Measurements from ENCODE around the gene TMEM35B. TPM values are rescaled to one million over a fixed set of nuclear protein-coding genes. Genes with fewer than 3 reads are reported as not detected.
"Not testable (repeated sequence)": the region's sequence is repeated elsewhere in the genome, so short reads cannot be mapped to it uniquely, and the experiment has no call there.

Gene TMEM35B
- polyA plus RNA-seq, 1 experiment: 79.5 TPM

DNA sequence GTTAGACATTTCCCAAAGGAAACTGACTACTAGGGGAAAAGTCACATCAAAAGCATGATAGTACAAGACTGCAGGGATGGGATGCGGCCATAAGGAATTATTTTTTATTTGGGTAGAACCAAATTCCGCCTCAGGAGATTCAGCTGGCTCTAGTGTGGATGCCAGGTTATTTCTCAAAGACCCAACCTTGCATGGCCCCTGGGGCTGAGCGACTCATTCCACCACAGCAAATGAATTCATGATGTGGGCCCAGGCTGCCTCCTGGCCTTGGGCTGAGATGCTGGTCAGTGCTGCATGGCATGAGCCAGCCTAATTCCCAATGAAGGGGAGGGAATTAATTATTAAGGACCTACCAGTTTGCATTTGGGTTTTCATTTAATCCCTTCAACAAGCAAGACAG lies 11.8 kb downstream of the TMEM35B start:
- DNase-seq (ENCODE audit: low read depth): no peak
- CTCF ChIA-PET: interaction anchor here (2.0 kb wide), 1 partner anchor 11 kb away, joined by 6 read pairs; the partner anchor contains the start of gene TMEM35B
- no peaks in the 10 kb centered on the region; the same call in 1 of the 2 replicates for H3K27me3 ChIP-seq (ENCODE audit: control insufficient read depth, insufficient read depth, low read length)
- H3K36me3 ChIP-seq (ENCODE audit: control insufficient read depth, insufficient read depth, low read length): peaks cover 2% of the 10 kb centered on the region
- POLR2A ChIA-PET: no interaction called here
- H3K4me3 ChIP-seq (ENCODE audit: low read depth, low read length): no peak overlapping the region
- TF ChIP-seq, protein P1, sequence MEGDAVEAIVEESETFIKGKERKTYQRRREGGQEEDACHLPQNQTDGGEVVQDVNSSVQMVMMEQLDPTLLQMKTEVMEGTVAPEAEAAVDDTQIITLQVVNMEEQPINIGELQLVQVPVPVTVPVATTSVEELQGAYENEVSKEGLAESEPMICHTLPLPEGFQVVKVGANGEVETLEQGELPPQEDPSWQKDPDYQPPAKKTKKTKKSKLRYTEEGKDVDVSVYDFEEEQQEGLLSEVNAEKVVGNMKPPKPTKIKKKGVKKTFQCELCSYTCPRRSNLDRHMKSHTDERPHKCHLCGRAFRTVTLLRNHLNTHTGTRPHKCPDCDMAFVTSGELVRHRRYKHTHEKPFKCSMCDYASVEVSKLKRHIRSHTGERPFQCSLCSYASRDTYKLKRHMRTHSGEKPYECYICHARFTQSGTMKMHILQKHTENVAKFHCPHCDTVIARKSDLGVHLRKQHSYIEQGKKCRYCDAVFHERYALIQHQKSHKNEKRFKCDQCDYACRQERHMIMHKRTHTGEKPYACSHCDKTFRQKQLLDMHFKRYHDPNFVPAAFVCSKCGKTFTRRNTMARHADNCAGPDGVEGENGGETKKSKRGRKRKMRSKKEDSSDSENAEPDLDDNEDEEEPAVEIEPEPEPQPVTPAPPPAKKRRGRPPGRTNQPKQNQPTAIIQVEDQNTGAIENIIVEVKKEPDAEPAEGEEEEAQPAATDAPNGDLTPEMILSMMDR (IDR thresholded peaks at IDR 0.05; ENCODE audit: insufficient read depth, low read depth, low read length): no peak

DNA sequence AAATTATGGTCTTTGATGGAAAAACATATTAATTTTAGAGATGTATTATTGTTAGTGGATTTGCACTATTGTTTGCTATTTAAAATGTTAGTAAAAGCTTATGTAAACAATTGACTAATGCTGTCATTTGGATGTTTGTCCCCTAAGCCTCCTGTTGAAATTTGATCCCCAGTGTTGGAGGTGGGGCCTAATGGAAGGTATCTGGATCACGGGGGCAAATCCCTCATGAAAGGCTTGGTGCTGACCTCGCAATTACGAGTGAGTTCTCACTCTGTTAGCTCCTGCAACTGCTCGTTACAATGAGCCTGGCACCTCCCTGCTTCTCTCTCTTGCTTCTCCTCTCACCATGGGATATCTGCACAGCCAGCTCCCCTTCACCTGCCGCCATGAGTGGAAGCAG lies 14.3 kb downstream of the TMEM35B start:
- Histone ChIP-seq H3K27me3 (ENCODE audit: control insufficient read depth, insufficient read depth, low read length) (no peaks in the 10 kb centered on the region; the same call in 1 of the 2 replicates), H3K4me3 (ENCODE audit: low read depth, low read length) (no peak overlapping the region), H3K36me3 (ENCODE audit: control insufficient read depth, insufficient read depth, low read length) (no peaks in the 10 kb centered on the region; the same call in 1 of the 2 replicates)
- no peak for DNase-seq (ENCODE audit: low read depth)
- CTCF ChIA-PET: no interaction called here
- POLR2A ChIA-PET: no interaction called here
- TF ChIP-seq, protein P1 (IDR thresholded peaks at IDR 0.05; ENCODE audit: insufficient read depth, low read depth, low read length): no peak

DNA sequence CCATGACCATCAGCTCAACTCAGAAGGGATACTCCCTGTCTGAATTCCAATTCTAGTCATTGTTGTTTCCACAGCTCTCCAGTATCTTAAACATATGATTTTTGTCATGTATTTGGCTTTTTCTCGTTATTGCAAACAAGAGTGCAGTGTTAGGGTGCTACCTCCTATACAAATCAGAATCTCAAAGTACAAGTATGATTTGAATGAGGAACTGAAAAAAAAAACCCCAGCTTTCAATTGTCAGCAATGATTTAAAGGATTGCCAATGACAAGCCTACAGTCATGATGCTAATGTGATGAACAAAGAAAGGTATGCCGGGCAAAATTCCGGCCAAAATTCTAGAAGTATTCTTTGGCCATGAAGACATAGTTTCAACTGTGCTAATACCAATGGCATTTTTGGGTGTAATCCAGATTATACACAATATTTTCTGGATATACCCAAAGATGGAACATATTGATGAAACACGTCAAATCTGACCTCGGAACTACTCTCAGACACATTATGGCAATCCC lies 14.9 kb downstream of the TMEM35B start:
- Histone ChIP-seq H3K36me3 (ENCODE audit: control insufficient read depth, insufficient read depth, low read length) (no peaks in the 10 kb centered on the region), H3K27me3 (ENCODE audit: control insufficient read depth, insufficient read depth, low read length) (no peaks in the 10 kb centered on the region; the same call in 1 of the 2 replicates), H3K4me3 (ENCODE audit: low read depth, low read length) (no peak overlapping the region)
- no peak for DNase-seq (ENCODE audit: low read depth)
- CTCF ChIA-PET: interaction anchor here (0.5 kb wide), 1 partner anchor 20 kb away, joined by 4 read pairs; no protein-coding TSS in a partner anchor
- POLR2A ChIA-PET: no interaction called here
- TF ChIP-seq, protein P1 (IDR thresholded peaks at IDR 0.05; ENCODE audit: insufficient read depth, low read depth, low read length): no peak

DNA sequence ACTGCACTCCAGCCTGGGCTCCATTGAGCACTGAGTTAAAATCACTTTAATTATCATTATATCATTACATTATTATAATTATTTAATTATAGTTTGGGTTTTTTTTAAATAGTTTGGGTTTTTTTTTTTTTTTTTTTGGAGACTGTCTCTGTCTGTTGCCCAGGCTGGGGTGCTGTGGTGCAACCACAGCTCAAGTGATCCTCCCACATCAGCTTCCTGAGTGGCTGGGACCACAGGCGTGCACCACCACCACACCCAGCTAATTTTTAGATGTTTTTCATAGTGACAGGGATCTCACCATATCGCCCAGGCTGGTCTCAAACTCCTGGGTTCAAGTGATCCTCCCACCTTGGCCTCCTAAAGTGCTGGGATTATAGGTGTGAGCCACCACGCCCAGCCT lies 16.9 kb downstream of the TMEM35B start:
- H3K4me3 ChIP-seq (ENCODE audit: low read depth, low read length); CTCF ChIA-PET; H3K36me3 ChIP-seq (ENCODE audit: control insufficient read depth, insufficient read depth, low read length); DNase-seq (ENCODE audit: low read depth); H3K27me3 ChIP-seq (ENCODE audit: control insufficient read depth, insufficient read depth, low read length); POLR2A ChIA-PET: not testable (repeated sequence)

DNA sequence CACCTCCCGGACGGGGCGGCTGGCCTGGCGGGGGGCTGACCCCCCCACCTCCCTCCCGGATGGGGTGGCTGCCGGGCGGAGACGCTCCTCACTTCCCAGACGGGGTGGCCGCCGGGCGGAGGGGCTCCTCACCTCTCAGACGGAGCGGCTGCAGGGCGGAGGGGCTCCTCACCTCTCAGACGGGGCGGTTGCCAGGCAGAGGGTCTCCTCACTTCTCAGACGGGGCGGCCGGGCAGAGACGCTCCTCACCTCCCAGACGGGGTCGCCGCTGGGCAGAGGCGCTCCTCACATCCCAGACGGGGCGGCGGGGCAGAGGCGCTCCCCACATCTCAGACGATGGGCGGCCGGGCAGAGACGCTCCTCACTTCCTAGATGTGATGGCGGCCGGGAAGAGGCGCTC lies 17.5 kb downstream of the TMEM35B start:
- H3K36me3 ChIP-seq (ENCODE audit: control insufficient read depth, insufficient read depth, low read length); H3K27me3 ChIP-seq (ENCODE audit: control insufficient read depth, insufficient read depth, low read length); CTCF ChIA-PET; POLR2A ChIA-PET; DNase-seq (ENCODE audit: low read depth); H3K4me3 ChIP-seq (ENCODE audit: low read depth, low read length): not testable (repeated sequence)

DNA sequence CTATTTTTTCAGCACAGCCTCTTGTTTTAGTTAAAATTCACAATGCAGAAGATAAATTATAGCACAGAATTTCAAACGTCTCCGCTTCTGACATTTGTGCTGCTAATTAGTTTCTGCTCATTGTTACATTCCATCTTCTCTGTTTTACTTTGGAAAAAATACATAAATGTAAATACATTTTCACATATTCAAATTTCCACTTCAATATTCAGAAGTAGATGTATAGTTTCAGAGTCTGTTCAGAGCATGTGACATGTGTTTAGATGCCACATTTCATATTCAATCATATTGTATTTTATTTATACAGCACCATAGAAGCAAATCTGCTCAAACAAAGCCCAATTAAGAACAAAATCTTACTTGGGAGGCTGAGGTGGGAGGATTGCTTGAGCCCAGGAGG lies 19.6 kb downstream of the TMEM35B start:
- no peaks in the 10 kb centered on the region for H3K27me3 ChIP-seq (ENCODE audit: control insufficient read depth, insufficient read depth, low read length)
- no peak for DNase-seq (ENCODE audit: low read depth)

More for the DNA sequence above, 19.6 kb downstream of the TMEM35B start:
- ChIA-PET POLR2A (no interaction called here), CTCF (no interaction called here)
- TF ChIP-seq, protein P1 (IDR thresholded peaks at IDR 0.05; ENCODE audit: insufficient read depth, low read depth, low read length): no peak
- no peaks in the 10 kb centered on the region for H3K36me3 ChIP-seq (ENCODE audit: control insufficient read depth, insufficient read depth, low read length)
- no peak overlapping the region for H3K4me3 ChIP-seq (ENCODE audit: low read depth, low read length)

All from BJ (cell line).